ENCODE results near the gene PPP2R3C. TPM values are rescaled to one million over a fixed set of nuclear protein-coding genes. Genes with fewer than 3 reads are reported as not detected.
A peak's percentile ranks its signal among the peaks of the same experiment; 100 is the strongest.

The PPP2R3C gene
- total and polyA plus RNA-seq, 2 of the 13 experiments (the other 11 are each of a cell fraction or from before 2014, with no cell fraction given) = 63.4 to 102 TPM

- CTCF ChIA-PET (ENCODE audit: low intra/inter-chr PET ratio, low total read pairs) = no interaction called here
- TF ChIP-seq HNRNPK (IDR thresholded peaks at IDR 0.05; ENCODE audit: low read depth, low read length, poor library complexity, severe bottlenecking) = no peak
- peak; percentile 24; the same call in 1 of the 2 replicates for TF ChIP-seq FOXP4 (CRISPR knock-in tag; IDR thresholded peaks at IDR 0.05)
- TF ChIP-seq ATM (IDR thresholded peaks at IDR 0.05; ENCODE audit: borderline replicate concordance) = no peak
- no peak for TF ChIP-seq NFAT5 (CRISPR knock-in tag; IDR thresholded peaks at IDR 0.05)
- TF ChIP-seq NBN (conservative IDR thresholded peaks at IDR 0.05) = no peak
- no peak for TF ChIP-seq TAF1 (CRISPR knock-in tag; IDR thresholded peaks at IDR 0.05)
- TF ChIP-seq NR2F2 (IDR thresholded peaks at IDR 0.05; ENCODE audit: borderline replicate concordance, low read depth) = peak; percentile 90
- TF ChIP-seq DPF2 (CRISPR knock-in tag; IDR thresholded peaks at IDR 0.05; ENCODE audit: borderline replicate concordance, low read depth) = peak; percentile 46; the same call in 1 of the 2 replicates
- 0 out of 2 replicates have a peak, but pooled peaks have one; percentile 49 for TF ChIP-seq WIZ (CRISPR knock-in tag; IDR thresholded peaks at IDR 0.05)
- TF ChIP-seq ZNF614 (CRISPR knock-in tag; IDR thresholded peaks at IDR 0.05; ENCODE audit: borderline replicate concordance) = peak; percentile 82; the same call in 1 of the 2 replicates
- no peak for TF ChIP-seq PTBP1 (IDR thresholded peaks at IDR 0.05; ENCODE audit: low read depth, low read length, poor library complexity, severe bottlenecking)
- TF ChIP-seq RARA (CRISPR knock-in tag; IDR thresholded peaks at IDR 0.05) = peak; percentile 65
- no peak for TF ChIP-seq ZNF549 (CRISPR knock-in tag; IDR thresholded peaks at IDR 0.05)
- peak; percentile 65; the same call in 1 of the 2 replicates for TF ChIP-seq CHD4 (IDR thresholded peaks at IDR 0.05; ENCODE audit: borderline replicate concordance, low read length)
- TF ChIP-seq SMYD3 (CRISPR knock-in tag; IDR thresholded peaks at IDR 0.05) = peak; percentile 69; the same call in 1 of the 2 replicates
- no peak for TF ChIP-seq ZBTB26 (CRISPR knock-in tag; IDR thresholded peaks at IDR 0.05; ENCODE audit: borderline replicate concordance)
- TF ChIP-seq ARHGAP35 (CRISPR knock-in tag; IDR thresholded peaks at IDR 0.05; ENCODE audit: borderline replicate concordance) = no peak
These were observed 43.7 kb downstream of the PPP2R3C start for GRCh38 chr14:35078082-35078481.

More at GRCh38 chr14:35078082-35078481, 43.7 kb downstream of the PPP2R3C start:
- BruUV-seq (replicated peaks) = no TSS peak
- Histone ChIP-seq H3K4me2 (ENCODE audit: low read depth, low read length) (0 out of 2 replicates have a peak overlapping the region, but pooled peaks have one; percentile 5), H3K27me3 (ENCODE audit: control insufficient read depth in 1 of 2, insufficient read depth in 2 of 2, low read length in 2 of 2) (no peaks in the 10 kb centered on the region), H3K27ac (ENCODE audit: extremely low read length, insufficient read depth, low read length) (no peak overlapping the region), H3K36me3 (replicated peaks in 1 of 2; ENCODE audit: control insufficient read depth in 1 of 2, insufficient read depth in 2 of 2, low read length in 2 of 2) (peaks cover 7 to 33% of the 10 kb centered on the region in 2 experiments; a peak in 4 of 5 replicates), H3K9ac (ENCODE audit: insufficient read depth, low read depth, low read length) (no peak overlapping the region), H4K20me1 (ENCODE audit: insufficient read depth, low read length) (no peaks in the 10 kb centered on the region), H3K79me2 (ENCODE audit: insufficient read depth, low read length) (no peaks in the 10 kb centered on the region), H3K4me1 (ENCODE audit: insufficient read depth, low read length) (peaks cover 13% of the 10 kb centered on the region), H2AFZ (ENCODE audit: low read length) (no peak overlapping the region), H3K4me3 (replicated peaks in 1 of 3; ENCODE audit: insufficient read depth in 1 of 3, low read depth in 2 of 3, low read length in 3 of 3) (no peak overlapping the region), H3K9me3 (ENCODE audit: low read length) (no peaks in the 10 kb centered on the region)
- in situ Hi-C loops (cut with HindIII; ENCODE audit: extremely low pct_ligation_motif_present, low pct_unique_long_range_greater_than_20kb) = no loop called here
- WGBS (ENCODE audit: low lambda C conversion rate) = 72% methylated on average over 2 of the region's 2 CpGs
- POLR2A ChIA-PET = interaction anchor here (0.6 to 1.9 kb wide), 11 partner anchors 9 to 326 kb away, joined by 3 to 28 read pairs (median 4); partner anchors contain the start of genes FAM177A1, PPP2R3C, PRORP and SRP54
- DNase-seq (ENCODE audit: low spot score) (peak; percentile 83), FAIRE-seq (peak; percentile 52), ATAC-seq (peak; percentile 94)
- intact Hi-C loops (cut with micrococcal nuclease; ENCODE audit: unreplicated experiment) = loop anchor here (1.0 kb wide), 2 partner anchors 10 to 32 kb away; partner anchors contain the start of gene FAM177A1
